HL-60 (cell line): ENCODE results near the gene OR2C1.

Experiments
- GABPA ChIP-seq: IDR thresholded peaks from 2 replicates; pipeline ENCODE4 v1.6.1; 2012; ENCODE audit warnings: low read depth
- POLR2AphosphoS5 ChIP-seq: IDR thresholded peaks from 2 replicates; pipeline ENCODE4 v1.6.1; 2012; ENCODE audit warnings: low read depth
- TF ChIP-seq, protein P1 (sequence below): IDR thresholded peaks from one replicate; pipeline ENCODE4 v1.5.1; 2011; ENCODE audit warnings: low read length, control low read depth, inconsistent platforms; ENCODE audit not compliant: insufficient read depth
- TF ChIP-seq, protein P2 (sequence below): IDR thresholded peaks from 2 replicates; pipeline ENCODE4 v1.6.1; 2012; ENCODE audit warnings: low read depth; ENCODE audit not compliant: insufficient replicate concordance

DNA sequence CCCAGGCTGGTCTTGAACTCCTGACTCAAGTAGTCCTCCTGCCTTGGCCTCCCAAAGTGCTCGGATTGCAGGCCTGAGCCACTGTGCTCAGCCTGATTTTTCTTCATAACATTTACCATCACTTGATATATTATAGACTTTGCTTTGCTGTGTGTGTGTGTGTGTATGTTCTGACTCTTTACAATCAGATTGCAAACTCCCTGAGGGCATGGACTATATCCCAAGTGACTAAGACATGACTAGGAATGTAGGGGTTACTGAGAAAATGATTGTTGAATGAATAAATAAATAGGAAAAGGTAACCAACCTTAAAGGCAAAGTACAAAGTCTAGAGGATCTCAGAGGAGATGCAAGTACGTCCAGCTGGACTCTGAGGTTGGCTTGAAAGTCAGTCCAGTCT is 9.6 kb upstream of the OR2C1 start:
- TF ChIP-seq, protein P1, sequence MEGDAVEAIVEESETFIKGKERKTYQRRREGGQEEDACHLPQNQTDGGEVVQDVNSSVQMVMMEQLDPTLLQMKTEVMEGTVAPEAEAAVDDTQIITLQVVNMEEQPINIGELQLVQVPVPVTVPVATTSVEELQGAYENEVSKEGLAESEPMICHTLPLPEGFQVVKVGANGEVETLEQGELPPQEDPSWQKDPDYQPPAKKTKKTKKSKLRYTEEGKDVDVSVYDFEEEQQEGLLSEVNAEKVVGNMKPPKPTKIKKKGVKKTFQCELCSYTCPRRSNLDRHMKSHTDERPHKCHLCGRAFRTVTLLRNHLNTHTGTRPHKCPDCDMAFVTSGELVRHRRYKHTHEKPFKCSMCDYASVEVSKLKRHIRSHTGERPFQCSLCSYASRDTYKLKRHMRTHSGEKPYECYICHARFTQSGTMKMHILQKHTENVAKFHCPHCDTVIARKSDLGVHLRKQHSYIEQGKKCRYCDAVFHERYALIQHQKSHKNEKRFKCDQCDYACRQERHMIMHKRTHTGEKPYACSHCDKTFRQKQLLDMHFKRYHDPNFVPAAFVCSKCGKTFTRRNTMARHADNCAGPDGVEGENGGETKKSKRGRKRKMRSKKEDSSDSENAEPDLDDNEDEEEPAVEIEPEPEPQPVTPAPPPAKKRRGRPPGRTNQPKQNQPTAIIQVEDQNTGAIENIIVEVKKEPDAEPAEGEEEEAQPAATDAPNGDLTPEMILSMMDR, result no peak
- no peak for TF ChIP-seq GABPA
- TF ChIP-seq POLR2AphosphoS5, result no peak
- TF ChIP-seq, protein P2, sequence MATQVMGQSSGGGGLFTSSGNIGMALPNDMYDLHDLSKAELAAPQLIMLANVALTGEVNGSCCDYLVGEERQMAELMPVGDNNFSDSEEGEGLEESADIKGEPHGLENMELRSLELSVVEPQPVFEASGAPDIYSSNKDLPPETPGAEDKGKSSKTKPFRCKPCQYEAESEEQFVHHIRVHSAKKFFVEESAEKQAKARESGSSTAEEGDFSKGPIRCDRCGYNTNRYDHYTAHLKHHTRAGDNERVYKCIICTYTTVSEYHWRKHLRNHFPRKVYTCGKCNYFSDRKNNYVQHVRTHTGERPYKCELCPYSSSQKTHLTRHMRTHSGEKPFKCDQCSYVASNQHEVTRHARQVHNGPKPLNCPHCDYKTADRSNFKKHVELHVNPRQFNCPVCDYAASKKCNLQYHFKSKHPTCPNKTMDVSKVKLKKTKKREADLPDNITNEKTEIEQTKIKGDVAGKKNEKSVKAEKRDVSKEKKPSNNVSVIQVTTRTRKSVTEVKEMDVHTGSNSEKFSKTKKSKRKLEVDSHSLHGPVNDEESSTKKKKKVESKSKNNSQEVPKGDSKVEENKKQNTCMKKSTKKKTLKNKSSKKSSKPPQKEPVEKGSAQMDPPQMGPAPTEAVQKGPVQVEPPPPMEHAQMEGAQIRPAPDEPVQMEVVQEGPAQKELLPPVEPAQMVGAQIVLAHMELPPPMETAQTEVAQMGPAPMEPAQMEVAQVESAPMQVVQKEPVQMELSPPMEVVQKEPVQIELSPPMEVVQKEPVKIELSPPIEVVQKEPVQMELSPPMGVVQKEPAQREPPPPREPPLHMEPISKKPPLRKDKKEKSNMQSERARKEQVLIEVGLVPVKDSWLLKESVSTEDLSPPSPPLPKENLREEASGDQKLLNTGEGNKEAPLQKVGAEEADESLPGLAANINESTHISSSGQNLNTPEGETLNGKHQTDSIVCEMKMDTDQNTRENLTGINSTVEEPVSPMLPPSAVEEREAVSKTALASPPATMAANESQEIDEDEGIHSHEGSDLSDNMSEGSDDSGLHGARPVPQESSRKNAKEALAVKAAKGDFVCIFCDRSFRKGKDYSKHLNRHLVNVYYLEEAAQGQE, result no peak
